Adrenal gland (tissue), 12 donors: ENCODE measurements around the gene PSENEN. TPM values are rescaled to one million over a fixed set of nuclear protein-coding genes. Genes with fewer than 3 reads are reported as not detected.
A peak's percentile ranks its signal among the peaks of the same experiment; 100 is the strongest.

Experiments
- DNase-seq, 7 donors: peaks; one replicate each; pipeline ENCODE4 v3.0.0-alpha.2; 2019 to 2020
- H3K27ac ChIP-seq, 5 donors: fragments of 200-600 bp; sonication (generic) in 4 of 5; 1 replicate in 3 of 5; 2 replicates in 2 of 5; pipeline versions ENCODE4 v1.5.1 to v1.8.0; 2016 to 2020; ENCODE audit warnings: mild to moderate bottlenecking in 1 of 5
- H3K27me3 ChIP-seq: fragments of 200-600 bp; 2 replicates; pipeline ENCODE4 v1.8.0; 2021
- H3K36me3 ChIP-seq, 2 donors: fragments of 200-600 bp; replicated peaks in 1 of 2; 1 replicate in 1 of 2; 2 replicates in 1 of 2; pipeline versions ENCODE4 v1.5.1 to v1.8.0; 2018 to 2022
- H3K4me1 ChIP-seq, 2 donors: fragments of 200-600 bp; replicated peaks in 1 of 2; 1 replicate in 1 of 2; 2 replicates in 1 of 2; pipeline versions ENCODE4 v1.5.1 to v1.8.0; 2018 to 2021
- H3K4me3 ChIP-seq, 4 donors: fragments of 200-600 bp; sonication (generic) in 3 of 4; one replicate each; pipeline ENCODE4 v1.5.1; 2016 to 2018
- H3K9me3 ChIP-seq, 3 donors: fragments of 200-600 bp; sonication (generic) in 1 of 3; replicated peaks in 1 of 3; 1 replicate in 2 of 3; 2 replicates in 1 of 3; pipeline versions ENCODE4 v1.5.1 to v1.8.0; 2016 to 2021
- CTCF ChIP-seq, 6 experiments: fragments of 450-650 bp in 4 of 6; fragments of 200-600 bp in 2 of 6; sonication (generic) in 1 of 6; IDR thresholded peaks; 1 replicate in 5 of 6; 2 replicates in 1 of 6; pipeline versions ENCODE4 v1.5.1 to v1.8.0; 2016 to 2021; ENCODE audit warnings: antibody characterized with exemption in 6 of 6, mild to moderate bottlenecking in 2 of 6, moderate library complexity in 1 of 6
- POLR2A ChIP-seq, 2 donors: fragments of 450-650 bp; IDR thresholded peaks; one replicate each; pipeline ENCODE4 v1.6.1; 2017; ENCODE audit warnings: antibody characterized with exemption in 2 of 2, mild to moderate bottlenecking in 2 of 2, moderate library complexity in 1 of 2
- WGBS, 4 donors: extraction: QIAGEN DNeasy Blood & Tissue Kit in 2 of 4; methylation state at CpG; one replicate each; pipeline versions ENCODE4 v1.1.5 to v1.1.7; 2013 to 2017; 5-methylcytosine and 5-hydroxymethylcytosine counted together
- intact Hi-C, 2 donors: fragments of 100-400 bp; cut with DNase I; formaldehyde crosslinking; loops; one replicate each; pipeline versions ENCODE4 v1.14.1 to v1.15.0; 2022 to 2023
- polyA plus RNA-seq, 3 donors: library from polyadenylated mRNA; stranded (reverse); fragments of 200-250 nt in 2 of 3; fragments of 350-450 nt in 1 of 3; fragmentation: Illumina TruSeq in 1 of 3; extraction: RNeasy Lipid Tissue Mini Kit (QIAGEN cat#74804) in 1 of 3; gene quantifications; one replicate each; pipeline ENCODE4 v1.2.3, GENCODE V29; 2013 to 2014
- total RNA-seq, 9 donors: library from RNA; depleted of rRNA in 4 of 9; stranded (reverse); fragments of >200 nt in 4 of 9; fragments of 120-200 nt in 1 of 9; fragmentation: NEBNext Ultra II Directional in 1 of 9; extraction: Animal tissue kit (Norgen Biotek cat#: 25700) in 1 of 9; gene quantifications; one replicate each; pipeline versions ENCODE4 v1.1.0 to v1.2.4, GENCODE V29; 2013 to 2023
- donor health status: healthy with polysubstance abuse.
- donor health status: Bipolar disorder and iron deficiency.
- donor health status: DM: yes; HTN: yes; CAD: no.
- donor health status: DM: no; HTN: no; CAD: no.
- donor health status: DM: no; HTN: no; CAD: no.
- donor health status: DM: yes; HTN: yes; CAD: no.

Gene PSENEN
- total and polyA plus RNA-seq, 12 donors: 29.5 to 230 (median 77.3) TPM

- WGBS, 4 donors: 89 to 94% (median 91%) methylated on average over 5 to 12 of the region's 12 CpGs
- Histone ChIP-seq H3K4me3 (no peak overlapping the region), H3K4me1 (peaks cover under 1 to 6% of the 10 kb centered on the region in 2 donors), H3K27ac (no peak overlapping the region), H3K27me3 (no peaks in the 10 kb centered on the region), H3K36me3 (peaks cover 0 to 96% of the 10 kb centered on the region in 2 donors), H3K9me3 (no peaks in the 10 kb centered on the region)
- no peak for TF ChIP-seq CTCF (IDR thresholded peaks at IDR 0.05)
- no peak for TF ChIP-seq POLR2A (IDR thresholded peaks at IDR 0.05)
- DNase-seq: peak in 2 of 7 donors; percentile 5 to 26
- intact Hi-C loops: no loop called here
These were observed 20.9 kb upstream of the PSENEN start for GRCh38 chr19:35724560-35724959.

GRCh38 chr19:35725216-35725861, 20.1 kb upstream of the PSENEN start:
- Histone ChIP-seq H3K4me1 (no peaks in the 10 kb centered on the region), H3K27ac (no peak overlapping the region), H3K36me3 (peaks cover 0 to 98% of the 10 kb centered on the region in 2 donors), H3K4me3 (no peak overlapping the region), H3K9me3 (no peaks in the 10 kb centered on the region), H3K27me3 (no peaks in the 10 kb centered on the region)
- WGBS, 4 donors: 92 to 95% (median 93%) methylated on average over 8 to 23 of the region's 23 CpGs
- DNase-seq: peak in 1 of 7 donors; percentile 6
- intact Hi-C loops: no loop called here
- TF ChIP-seq CTCF (IDR thresholded peaks at IDR 0.05) (no peak), POLR2A (IDR thresholded peaks at IDR 0.05) (no peak)

GRCh38 chr19:35727053-35727955, 18.1 kb upstream of the PSENEN start:
- Histone ChIP-seq H3K27me3 (no peaks in the 10 kb centered on the region), H3K4me3 (no peak overlapping the region), H3K4me1 (no peaks in the 10 kb centered on the region), H3K9me3 (no peaks in the 10 kb centered on the region), H3K27ac (no peak overlapping the region), H3K36me3 (peaks cover 0 to 100% of the 10 kb centered on the region in 2 donors)
- TF ChIP-seq POLR2A (IDR thresholded peaks at IDR 0.05): no peak
- TF ChIP-seq CTCF (IDR thresholded peaks at IDR 0.05): no peak
- WGBS, 4 donors: 90 to 95% (median 94%) methylated on average over 7 to 25 of the region's 25 CpGs
- intact Hi-C loops: no loop called here
- DNase-seq: no peak

GRCh38 chr19:35727956-35728706, 17.3 kb upstream of the PSENEN start:
- peak in 1 of 7 donors; percentile 3 for DNase-seq
- TF ChIP-seq CTCF (IDR thresholded peaks at IDR 0.05) (no peak), POLR2A (IDR thresholded peaks at IDR 0.05) (no peak)
- Histone ChIP-seq H3K9me3 (no peaks in the 10 kb centered on the region), H3K36me3 (peaks cover 0 to 97% of the 10 kb centered on the region in 2 donors), H3K4me1 (no peaks in the 10 kb centered on the region), H3K4me3 (no peak overlapping the region), H3K27ac (no peak overlapping the region), H3K27me3 (no peaks in the 10 kb centered on the region)
- WGBS, 4 donors: 89 to 92% (median 91%) methylated on average over 17 to 19 of the region's 19 CpGs
- intact Hi-C loops: no loop called here
